Activated CD4-positive, alpha-beta T cell treated with anti-CD3 and anti-CD28 coated beads, Interleukin-2, amount 50 U/mL, for 4 hours (primary cell): ENCODE measurements around the gene PTPN5.

Experiments
- DNase-seq, 2 experiments: peaks; one replicate each; pipeline ENCODE4 v3.0.0-alpha.2; 2020

Gene PTPN5

DNA sequence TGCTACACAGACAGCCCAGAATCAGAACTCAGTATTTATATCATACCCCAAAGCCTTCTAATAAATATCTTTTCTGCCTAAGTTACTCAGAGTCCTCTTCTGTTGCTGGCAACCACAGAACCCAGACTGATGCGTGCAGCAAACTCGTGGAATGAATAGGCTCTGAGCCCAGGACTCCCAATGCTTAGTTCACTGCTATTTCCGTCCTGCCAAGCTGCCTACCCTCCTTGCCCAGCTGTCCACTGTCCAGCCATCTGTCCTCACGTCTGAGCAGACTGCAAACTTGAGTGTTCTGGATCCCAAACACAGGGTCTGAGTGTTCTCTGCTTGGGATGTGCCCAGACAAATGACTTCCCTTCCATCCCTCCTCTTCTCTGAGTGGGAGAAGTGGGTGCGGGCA lies 19.4 kb downstream of the PTPN5 start:
- DNase-seq: no peak

DNA sequence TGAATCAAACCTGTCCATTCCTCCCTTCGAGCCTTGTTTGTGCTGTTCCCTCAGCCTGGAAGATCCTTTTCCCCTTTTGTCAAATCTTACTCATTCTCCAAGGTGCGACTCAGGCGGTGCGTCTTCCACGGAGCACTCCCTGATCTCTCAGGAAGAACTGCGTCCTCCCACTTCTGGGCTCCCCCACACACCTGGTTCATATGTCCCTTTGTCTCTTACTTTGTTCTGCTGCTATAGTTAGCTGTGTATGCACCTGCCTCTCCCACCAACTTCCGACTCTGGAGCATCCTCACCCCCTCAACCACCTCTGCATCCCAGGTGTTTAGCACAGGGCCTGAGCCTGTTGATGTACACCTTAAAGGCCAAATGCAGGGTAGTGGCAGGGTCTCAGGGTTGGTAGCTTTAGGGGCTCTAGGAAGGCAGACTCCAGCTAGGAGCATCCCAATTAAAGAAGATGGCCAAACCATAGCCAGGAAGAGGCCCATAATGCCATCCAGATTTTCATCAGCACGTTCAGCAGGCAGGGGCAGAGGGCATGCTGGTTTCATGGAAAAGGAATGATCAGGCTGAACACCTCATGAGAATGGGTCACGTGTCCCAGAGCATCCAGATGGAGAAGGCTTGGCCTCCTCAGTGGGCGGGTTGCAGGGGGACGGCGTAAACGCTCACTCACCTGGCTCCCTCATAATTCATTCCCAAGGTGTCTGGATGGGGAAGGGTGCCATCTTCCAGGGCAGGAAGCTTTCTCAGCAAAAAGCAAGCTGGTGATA lies 20.1 kb downstream of the PTPN5 start:
- DNase-seq: no peak

DNA sequence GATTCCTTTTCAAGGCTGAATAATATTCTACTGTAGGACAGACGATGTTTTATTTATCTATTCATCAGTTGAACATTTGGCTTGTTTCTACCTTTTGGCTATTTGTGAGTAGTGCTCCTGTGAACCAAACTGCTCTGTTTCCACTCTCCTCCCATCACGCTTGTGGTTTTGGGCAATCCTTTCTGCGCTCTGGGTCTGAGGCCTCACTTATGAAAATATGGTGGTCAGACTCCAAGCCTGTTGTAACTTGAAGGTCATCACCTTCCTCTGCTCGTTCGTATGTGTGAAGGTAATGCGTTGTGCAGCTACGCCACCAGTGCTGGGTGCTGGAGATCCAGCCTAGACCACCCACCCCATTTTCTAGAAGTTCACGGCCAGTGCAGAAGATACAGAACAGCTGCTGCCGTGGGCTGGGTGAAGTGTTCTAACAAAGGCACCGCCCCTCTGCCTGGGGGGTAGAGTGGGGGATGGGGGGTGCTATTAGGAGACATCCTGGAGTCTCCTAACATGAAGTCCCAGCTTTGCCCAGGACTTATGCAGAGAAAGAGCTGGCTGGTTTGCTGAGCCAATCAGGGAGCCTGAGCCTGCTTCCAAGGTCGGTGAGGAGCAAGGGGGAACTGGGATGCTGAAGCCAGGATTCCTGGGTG lies 21.0 kb downstream of the PTPN5 start:
- no peak for DNase-seq

DNA sequence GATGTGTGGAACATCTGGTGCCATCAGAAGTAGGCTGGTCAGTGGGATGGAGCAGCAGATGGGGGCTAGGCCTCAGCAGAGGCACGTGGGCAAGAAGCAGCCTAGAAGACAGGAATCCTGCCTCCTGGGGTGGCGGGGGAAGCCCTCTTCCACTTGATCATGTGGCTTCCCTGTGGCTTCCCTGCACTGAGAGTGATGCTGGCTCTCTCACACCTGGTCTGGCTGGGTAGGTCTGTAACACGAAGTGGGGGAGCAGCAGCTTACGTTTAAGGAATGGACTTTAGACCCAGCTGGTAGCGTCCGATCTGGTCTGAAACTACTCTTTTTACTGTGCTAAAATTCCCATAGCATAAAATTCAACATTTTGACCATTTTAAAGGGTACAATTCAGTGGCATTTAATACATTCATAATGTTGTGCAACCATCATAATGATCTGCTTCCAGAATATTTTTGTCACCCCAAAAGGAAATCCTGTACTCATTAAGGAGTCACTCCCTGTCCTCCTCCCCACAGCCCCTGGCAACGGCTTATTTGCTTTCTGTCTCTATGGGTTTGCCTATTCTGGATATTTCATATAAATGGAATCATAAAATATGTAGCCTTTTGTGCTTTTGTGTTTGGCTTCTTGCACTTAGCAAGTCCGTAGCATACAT lies 21.7 kb downstream of the PTPN5 start:
- no peak for DNase-seq

DNA sequence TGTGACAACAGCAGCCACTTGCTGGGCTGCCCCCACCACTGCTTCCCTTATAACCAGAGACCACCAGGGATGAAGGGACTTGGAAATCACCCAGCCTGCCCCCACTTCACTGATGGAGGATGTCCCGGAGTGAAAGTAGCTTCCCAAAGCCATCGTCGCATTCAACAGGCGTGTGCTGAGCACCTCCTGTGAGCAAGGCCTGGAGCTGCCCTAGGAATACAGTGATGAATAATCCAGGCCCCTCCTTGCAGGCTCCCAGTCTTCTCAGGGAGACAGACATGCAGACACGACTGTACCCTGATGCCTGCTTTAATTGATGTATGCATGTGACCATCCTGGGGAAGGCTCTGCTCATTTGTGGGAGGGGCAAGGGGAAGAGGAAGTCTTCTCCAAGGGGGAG lies 22.6 kb downstream of the PTPN5 start:
- no peak for DNase-seq

DNA sequence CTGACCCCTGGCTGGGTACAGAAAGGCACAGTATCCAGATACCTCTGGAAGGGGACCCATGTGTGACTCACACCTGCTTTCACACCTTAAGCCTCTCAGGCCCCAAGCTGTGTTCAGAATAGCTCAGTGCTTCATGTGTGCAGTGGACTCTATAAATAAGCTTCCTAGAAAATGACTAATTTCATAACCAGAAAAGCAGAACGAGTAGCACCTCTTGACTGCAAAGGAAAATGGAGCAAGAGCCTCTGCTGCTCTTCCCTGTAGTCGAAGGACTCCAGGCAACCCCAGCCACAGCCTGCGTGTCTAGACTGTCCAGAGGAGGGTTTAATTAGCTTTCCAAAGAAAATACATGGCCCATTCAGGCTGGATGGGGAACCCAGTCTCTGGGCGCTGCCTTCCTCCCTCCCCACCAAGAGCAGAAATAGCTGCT lies 23.1 kb downstream of the PTPN5 start:
- DNase-seq: no peak

DNA sequence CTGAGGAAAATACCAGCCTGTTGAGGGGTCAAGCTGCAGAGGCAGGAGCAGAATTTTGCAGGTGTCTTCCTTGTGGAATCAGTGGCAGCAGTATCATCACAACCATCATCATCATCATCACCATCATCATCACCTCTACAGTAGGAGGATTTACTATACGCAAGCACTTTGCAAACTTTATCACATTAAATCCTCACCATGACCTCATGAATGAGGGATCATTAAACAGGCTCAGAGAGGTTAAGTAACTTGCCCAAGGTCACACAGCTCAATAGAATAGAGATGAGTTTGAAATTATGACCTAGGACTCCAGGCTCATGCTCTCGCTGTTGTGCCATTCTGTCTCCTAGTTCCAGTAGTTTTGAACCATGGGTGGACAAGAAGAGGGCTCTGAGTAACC lies 25.6 kb downstream of the PTPN5 start:
- DNase-seq: no peak

DNA sequence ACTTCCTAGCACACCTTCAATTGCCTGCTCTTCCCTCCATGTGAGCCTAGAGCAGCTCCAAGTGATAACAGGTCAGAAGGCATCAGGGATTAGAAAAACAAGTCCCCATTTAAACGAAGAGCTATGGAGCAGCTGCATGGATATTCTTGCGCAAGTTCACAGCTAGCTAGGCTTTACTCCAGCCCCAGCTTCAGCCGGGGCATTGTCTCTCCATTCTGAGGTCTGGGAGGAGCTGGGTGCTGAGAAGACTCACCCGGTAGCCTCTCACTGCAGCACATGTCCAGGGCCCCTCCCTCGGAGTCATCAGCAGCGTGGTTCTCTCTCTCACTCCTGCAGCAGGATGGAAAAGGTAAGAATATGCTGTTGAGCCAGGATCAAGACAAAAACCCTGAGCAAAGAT lies 26.0 kb downstream of the PTPN5 start:
- no peak for DNase-seq

DNA sequence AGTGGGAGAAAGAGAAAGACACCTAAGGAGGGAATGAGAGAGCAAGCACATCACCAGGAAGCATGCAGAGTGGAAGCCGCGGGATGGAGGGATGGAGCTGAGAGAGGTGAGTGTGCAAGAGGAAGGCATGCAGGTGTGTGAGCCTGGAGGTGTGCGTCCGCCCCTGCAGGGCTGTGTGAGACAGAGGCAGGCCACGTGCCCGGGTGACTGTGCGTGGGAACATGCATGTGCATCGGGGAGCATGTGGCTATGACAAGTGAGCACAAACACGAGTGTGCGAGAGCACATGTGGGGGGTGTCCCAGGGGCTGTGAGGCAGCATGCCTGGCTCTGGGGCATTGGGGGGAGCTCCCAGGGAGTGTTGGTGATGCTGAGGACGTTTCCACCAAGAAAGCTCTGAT lies 29.9 kb downstream of the PTPN5 start:
- no peak for DNase-seq

DNA sequence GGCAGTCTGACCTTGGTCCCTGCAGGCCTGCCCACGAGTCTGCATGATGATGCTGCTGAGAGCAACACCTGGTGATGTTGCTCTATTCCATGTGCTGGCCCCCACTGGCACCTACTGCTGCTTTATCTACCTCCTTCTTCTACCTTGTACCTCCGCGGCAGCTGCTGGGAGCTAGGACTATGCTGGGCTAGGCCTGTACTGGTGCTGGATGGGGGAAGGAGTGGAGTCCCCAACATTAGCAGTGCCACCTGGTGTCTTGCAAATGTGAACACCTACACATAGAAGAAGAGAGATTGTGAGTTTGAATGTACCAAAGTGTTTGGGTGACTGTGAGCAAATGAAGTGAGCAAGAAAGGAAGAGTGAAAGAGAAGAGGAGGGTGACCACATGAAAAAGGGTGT lies 30.5 kb downstream of the PTPN5 start:
- no peak for DNase-seq

DNA sequence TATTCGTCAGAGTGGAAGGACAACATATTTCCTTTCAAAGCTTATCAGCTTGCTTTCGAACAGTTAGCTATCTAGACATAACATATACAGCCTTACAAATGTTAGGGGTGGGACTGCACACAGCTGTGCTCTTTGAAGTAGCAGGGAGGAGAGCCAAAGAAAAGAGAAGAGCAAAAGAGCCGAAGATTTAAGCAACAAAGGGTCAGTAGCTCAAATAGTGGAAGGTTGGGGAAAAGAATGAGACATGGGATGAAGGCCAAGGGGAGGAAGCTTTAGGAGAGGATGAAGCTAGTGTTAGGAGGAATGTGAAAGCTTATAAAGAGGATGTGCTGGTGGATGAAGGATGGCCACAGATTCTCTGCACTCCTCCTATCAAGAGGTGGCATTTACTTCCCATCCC lies 33.8 kb downstream of the PTPN5 start:
- no peak for DNase-seq

DNA sequence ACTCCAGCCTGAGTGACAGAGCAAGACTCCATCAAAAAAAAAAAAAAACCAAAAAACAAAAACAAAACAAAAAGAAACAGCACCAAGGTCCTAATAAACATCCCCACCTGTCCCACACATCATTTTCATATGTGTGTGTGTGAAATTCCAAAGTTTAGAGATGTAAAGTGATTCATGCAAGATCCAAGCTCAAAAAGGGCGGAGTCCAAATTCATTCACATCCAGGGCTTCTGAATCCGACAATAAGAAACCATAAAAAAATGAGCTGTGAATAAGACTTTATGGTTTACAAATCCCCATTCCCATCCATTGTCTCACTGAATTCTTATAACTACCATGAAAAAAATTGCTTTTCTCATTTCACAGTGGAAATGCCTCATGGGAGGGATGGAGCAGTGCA lies 34.7 kb downstream of the PTPN5 start:
- DNase-seq: no peak

DNA sequence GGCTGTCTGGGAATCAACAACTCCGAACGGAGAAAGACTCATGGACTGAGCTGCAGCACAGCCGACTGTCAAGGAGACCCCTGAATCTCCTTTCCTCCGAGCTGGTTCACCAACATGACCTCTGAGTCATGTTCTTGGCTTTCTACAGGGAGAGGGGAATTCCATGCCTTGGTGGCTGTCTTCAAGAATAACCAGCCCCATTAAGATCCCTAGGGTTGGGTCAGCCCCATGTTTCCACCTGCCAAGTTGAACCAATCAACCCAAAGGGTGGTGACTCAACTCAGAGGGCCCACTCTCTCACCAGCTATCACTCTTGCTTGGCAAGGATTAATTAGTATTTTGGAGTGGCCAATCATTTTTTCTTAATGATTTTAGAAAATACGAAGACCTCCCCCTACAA lies 37.3 kb downstream of the PTPN5 start:
- DNase-seq: no peak

DNA sequence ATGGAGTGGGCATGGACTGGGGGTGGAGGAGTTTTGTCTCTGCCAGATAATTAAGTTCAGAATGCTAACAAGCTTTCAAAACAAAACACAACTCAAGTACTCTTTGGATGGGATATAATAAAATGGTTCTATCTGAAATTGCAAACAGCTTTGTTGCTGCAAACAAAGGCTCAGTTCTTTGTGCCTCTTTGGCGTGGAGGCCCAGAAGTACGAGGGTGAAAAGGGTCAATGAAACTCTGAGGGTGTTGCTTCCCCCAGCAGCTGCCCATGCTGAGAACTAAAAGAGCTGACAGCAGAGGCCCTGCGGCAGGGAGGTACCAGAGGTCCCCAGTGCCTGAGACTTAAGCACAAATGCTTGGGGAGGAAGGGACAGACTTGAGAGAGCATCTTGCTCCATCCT lies 39.1 kb downstream of the PTPN5 start:
- no peak for DNase-seq

DNA sequence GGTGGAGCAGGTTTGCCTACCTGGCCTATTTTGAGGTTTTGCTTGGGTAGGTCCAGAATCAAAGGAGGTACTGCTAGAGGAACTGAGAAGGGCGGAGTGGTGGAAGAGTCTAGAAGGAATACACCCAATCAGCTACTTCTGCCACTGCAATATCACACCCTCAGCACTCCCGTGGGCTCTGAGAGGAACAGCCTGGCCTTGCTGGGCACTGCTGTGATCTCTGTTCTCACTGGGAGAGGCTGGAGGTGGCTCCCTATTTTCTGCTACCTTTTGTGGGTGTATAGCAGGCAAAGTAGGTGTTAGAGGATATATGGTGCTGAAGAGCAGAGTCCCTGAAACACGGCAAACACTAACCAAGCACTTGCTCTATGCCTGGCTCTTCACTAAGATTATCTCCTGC lies 40.7 kb downstream of the PTPN5 start:
- no peak for DNase-seq

DNA sequence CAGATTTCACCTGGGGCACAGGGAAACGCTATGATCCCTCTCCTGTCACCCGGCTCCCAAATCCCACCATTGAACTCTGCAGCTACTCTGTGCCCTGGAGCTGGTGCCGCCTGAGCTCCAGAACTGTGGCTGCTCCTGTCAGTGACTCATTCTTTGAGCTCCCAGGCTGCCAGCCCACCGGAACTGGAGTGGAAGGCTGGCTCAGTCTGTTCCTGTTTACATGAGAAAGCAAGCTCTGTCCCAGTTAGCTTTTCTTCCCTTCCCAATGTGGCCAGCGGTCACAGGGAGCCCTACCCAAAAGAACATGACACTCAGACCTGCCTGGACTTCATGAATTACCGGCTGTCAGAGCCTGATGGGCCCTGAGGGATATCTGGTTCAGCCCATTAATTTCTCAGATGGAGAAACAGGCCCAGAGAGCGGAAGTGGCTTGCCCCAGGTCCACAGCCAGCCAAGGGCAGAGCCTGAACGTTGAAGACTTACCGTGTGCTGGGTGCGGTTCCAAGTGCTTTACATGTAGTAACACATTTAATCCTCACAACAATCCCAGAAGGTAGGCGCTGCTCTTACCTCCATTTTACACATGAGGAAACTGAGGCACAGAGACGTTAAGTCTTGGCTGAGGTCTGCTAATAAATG lies 41.8 kb downstream of the PTPN5 start:
- DNase-seq: no peak

DNA sequence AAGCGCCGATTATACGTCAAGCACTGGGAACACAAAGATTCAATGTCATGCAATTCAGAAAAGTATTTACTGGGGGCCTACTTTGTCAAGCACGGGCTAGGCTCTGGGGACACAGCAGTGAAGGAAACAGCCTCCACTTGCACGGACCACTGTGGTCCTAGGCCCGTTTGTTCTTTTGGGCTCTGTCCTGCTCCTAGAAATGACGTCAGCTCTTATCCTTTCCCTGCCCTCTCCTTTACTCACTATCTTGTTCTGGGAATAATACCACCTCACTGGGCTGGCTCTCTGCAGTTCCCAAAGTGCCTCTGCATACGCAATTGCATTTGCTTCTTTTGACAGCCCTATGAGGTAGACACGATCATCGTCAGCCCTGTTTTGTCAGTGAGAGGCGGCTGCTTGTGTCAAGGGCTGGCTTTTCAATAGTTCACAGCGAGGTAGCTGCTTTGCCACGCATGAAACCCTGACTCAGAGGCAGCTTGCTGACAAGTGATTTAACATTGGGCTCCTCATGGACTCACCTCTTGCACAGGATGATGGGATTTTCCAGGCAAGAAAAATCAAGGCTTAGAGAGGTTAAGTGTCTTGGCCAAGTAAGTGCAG lies 42.7 kb downstream of the PTPN5 start:
- no peak for DNase-seq

DNA sequence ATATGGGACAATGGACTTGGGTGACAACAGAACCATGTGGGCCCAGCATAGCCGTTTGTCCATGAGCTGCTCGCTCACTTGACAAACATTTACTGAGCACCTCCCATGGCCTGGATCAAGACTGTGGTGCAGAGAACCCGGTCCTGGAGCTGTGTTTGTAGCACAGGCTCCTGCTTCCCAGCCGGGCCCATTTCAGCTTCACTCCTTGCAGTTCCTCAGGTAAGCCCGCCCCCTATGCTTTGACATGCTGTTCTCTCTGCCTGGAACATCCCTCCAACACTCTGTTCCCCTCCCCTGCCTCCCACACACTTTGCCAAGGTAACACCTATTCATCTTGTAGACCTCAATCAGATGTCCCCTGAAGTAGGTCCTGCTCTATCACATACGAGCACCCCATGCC lies 46.3 kb downstream of the PTPN5 start:
- DNase-seq: no peak

DNA sequence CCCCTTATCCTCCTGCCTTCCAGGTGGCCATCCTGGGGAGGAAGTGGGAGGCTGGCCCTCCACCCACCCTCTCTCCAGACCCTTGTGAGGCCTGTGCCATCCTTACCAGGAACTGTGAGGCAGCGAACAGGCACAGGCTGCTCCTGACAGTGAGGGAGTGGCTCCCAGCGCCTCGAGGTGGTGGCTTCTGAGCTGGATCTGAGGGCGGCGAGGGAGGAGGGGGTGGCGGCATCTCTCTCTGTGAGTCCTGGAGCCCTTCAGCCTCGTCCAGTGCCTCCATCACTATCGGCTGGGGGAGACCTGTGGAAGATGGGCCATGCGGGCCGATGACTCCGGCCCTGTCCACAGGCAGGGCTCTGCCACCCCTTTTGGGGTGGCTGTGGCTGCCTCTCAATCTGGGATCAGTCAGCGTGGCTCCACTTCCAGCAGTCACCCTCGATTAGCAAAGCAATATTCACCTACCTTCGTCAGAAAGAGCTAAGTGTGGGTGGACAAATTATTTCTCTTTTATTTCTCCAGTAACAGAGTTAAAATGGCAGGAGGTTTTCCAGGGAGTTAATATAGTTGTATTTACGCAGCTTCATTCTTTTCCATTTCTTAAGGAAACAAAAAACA lies 47.6 kb downstream of the PTPN5 start:
- no peak for DNase-seq

DNA sequence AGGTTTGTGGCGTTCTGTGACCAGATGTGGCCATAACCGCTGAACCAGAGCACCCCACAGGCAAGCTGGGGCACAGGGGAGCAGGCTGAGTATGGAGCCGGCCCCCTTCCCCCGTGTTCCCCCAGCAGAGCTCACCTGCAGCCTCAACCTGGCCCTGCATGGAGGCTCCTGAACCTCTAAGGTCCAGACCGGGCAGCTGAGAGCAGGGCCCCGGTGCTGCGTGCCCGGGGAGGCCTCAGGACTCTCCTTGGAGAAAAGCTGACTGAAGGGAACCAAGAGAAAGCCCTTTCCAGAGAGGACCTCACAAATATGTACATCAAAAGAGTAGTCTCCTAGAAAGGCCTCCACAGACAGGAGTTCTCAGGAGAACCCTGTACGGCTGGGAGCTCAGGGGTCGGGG lies 48.2 kb downstream of the PTPN5 start:
- DNase-seq: no peak

DNA sequence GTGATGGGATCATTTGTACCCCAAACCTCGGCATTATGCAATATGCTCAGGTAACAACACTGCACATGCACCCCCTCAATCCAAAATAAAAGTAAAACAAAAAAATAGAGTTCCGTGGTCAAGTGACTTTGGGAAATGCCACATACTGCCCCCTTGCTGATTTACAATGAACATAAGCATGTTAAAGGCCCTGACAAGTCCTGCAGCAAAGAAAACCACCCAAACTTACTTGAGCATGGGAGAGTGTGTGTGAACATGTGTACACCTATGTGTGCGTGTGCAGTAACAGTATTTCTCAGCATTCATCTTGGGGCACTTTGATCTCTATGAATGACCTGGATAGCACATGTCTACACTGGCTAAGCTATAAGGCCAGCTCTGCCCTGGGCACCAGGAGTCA lies 49.8 kb downstream of the PTPN5 start:
- no peak for DNase-seq

DNA sequence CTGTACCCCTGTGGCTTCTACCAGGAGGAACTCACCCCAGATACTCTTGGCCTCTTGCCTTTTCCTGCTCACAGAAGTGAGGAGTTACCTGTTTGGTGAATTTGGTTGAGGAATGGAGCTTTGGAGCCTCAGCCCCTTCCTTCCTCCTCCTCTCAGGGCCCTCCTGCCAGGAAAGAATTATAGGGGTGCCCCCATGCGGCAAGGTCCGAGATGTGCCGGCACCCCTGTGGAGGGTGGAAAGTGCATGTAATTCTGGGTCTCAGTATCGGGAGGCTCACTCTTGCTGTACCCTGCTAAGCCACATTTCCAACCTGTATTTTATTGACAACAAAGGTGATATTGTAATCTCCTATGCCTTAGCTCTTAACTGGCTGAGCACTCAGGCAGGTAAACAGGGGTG lies 51.9 kb downstream of the PTPN5 start:
- no peak for DNase-seq

DNA sequence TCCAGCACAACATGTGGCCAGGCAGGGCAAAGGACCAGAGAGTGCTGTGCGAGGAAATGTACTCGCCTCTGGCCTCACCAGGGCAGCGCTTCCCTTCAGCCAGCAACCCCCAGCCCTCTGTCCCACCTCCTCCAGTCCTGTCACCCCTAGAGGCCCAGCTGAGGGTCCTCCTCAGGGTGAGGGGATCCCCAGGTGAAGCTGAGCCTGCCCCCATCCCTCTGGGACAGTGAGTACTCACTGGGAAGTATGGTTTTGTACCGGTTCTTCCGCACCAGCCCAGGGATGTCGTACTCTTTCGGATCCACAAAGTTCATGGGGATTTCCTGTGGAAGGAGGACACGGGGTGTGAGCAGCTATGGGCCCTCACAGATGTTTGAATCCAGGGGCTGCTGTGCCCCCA lies 54.0 kb downstream of the PTPN5 start:
- DNase-seq: no peak
